GM18526 (cell line): ENCODE measurements around the gene ZPBP.

Experiments
- POLR2A ChIP-seq: IDR thresholded peaks from 3 replicates; pipeline ENCODE4 v1.6.1; 2011; ENCODE audit not compliant: insufficient read length; ENCODE audit errors: extremely low read depth

Gene ZPBP

GRCh38 chr7:49926720-49927119 is 166.3 kb downstream of the ZPBP start:
- no peak for TF ChIP-seq POLR2A

- TF ChIP-seq POLR2A: no peak
Measured at GRCh38 chr7:49911909-49912308, 181.1 kb downstream of the ZPBP start.

- no peak for TF ChIP-seq POLR2A
Measured at GRCh38 chr7:49894543-49894942, 198.5 kb downstream of the ZPBP start.

GRCh38 chr7:49893131-49893530 is 199.9 kb downstream of the ZPBP start:
- no peak for TF ChIP-seq POLR2A

- no peak for TF ChIP-seq POLR2A
Measured at GRCh38 chr7:49892481-49892880, 200.6 kb downstream of the ZPBP start.
